Esophagus (tissue), 2 donors: ENCODE data around the gene DENND5A. TPM values are rescaled to one million over a fixed set of nuclear protein-coding genes. Genes with fewer than 3 reads are reported as not detected.

Experiments
- H3K27ac ChIP-seq, 2 donors: one replicate each; pipeline ENCODE4 v1.5.1; 2013; ENCODE audit warnings: low read depth in 2 of 2, mild to moderate bottlenecking in 2 of 2, inconsistent platforms in 1 of 2, low read length in 1 of 2, moderate library complexity in 1 of 2
- H3K27me3 ChIP-seq, 2 donors: one replicate each; pipeline ENCODE4 v1.6.1; 2013; ENCODE audit warnings: low read length in 2 of 2, control low read depth in 1 of 2, mild to moderate bottlenecking in 1 of 2; ENCODE audit not compliant: insufficient read depth in 2 of 2, control insufficient read depth in 1 of 2
- H3K36me3 ChIP-seq, 2 donors: one replicate each; pipeline ENCODE4 v1.6.1; 2013; ENCODE audit warnings: low read length in 1 of 2; ENCODE audit not compliant: control insufficient read depth in 2 of 2, insufficient read depth in 2 of 2
- H3K4me1 ChIP-seq, 2 donors: one replicate each; pipeline ENCODE4 v1.6.1; 2013; ENCODE audit warnings: low read length in 1 of 2; ENCODE audit not compliant: control insufficient read depth in 2 of 2, insufficient read depth in 2 of 2
- H3K4me3 ChIP-seq, 2 donors: one replicate each; pipeline ENCODE4 v1.5.1; 2013; ENCODE audit warnings: low read length in 2 of 2, mild to moderate bottlenecking in 2 of 2, low read depth in 1 of 2, moderate library complexity in 1 of 2
- H3K9me3 ChIP-seq, 2 donors: one replicate each; pipeline ENCODE4 v1.6.1; 2013; ENCODE audit warnings: mild to moderate bottlenecking in 2 of 2, low read depth in 1 of 2, low read length in 1 of 2, moderate library complexity in 1 of 2; ENCODE audit not compliant: control insufficient read depth in 2 of 2, insufficient read depth in 1 of 2
- WGBS, 2 donors: extraction: QIAGEN DNeasy Blood & Tissue Kit; methylation state at CpG; one replicate each; pipeline ENCODE4 v1.1.7; 2013; 5-methylcytosine and 5-hydroxymethylcytosine counted together
- polyA plus RNA-seq, 2 donors: library from polyadenylated mRNA; stranded (reverse); fragments of 200-250 nt; gene quantifications; one replicate each; pipeline ENCODE4 v1.2.3, GENCODE V29; 2013
- donor health status: healthy with polysubstance abuse.
- donor health status: Bipolar disorder and iron deficiency.

The DENND5A gene
- polyA plus RNA-seq, 2 donors, result 6.9 to 15.4 TPM

DNA sequence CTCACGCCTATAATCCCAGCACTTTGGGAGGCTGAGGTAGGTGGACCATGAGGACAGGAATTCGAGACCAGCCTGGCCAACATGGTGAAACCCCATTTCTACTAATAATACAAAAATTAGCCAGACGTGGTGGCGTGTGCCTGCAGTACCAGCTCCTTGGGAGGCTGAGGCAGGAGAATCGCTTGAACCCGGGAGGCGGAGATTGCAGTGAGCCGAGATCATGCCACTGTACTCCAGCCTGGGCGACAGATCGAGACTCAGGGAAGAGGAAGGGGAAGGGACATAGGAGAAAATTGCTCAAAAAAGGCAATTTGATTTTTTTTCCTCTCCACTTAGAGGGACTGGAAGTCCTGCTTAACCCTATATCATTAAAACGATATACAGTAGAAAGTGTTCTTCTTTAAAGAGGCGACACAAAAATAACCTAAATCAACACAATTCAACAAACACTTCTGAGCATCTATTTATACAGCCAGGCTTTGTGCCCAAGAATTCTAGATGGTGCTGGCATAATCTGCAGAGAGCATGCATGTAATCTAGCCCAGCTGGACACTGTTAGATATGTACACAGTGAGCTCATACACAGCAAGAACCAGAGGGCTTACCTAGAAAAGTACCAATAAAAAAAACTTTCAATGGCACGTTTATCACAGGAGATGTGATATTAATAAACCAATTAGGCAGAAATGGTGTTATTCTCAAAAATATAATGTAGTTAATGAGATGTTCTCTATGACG lies 20.9 kb upstream of the DENND5A start:
- peaks cover 0 to 3% of the 10 kb centered on the region in 2 donors for H3K36me3 ChIP-seq
- H3K4me1 ChIP-seq, result no peaks in the 10 kb centered on the region
- H3K27me3 ChIP-seq, result no peaks in the 10 kb centered on the region
- 91 to 93% methylated on average over 14 of the region's 14 CpGs for WGBS, 2 donors
- H3K4me3 ChIP-seq, result no peak overlapping the region
- H3K9me3 ChIP-seq, result no peaks in the 10 kb centered on the region
- no peak overlapping the region for H3K27ac ChIP-seq

DNA sequence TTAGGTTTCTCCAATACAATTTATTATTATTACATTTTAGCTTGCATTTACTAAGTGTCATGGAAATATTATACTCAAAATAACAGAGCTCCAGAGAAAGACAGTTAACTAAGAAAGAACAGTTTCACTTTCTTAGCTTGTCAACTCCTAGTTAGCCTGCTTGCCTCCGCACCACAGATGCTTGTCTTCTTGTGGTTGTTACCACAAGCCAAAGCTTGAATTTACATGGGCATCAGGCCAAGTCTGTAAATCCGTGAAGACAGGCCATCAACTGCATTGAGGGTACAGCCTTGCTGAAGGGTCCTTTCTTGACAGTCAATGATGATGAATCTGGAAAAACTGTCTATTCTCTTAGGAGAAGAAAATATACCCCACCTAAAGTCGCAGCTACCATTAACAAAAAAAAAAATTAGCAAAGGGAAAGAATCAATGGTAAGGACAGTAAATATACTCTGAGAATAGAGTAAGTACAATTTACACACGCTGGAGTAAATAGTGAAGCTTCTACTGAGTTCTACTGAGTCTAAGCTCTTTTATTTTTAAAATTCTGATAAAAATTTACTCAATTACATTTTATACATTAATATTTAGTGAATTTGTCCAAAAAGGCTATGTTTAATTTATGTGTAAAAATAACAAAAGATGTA lies 15.6 kb upstream of the DENND5A start:
- Histone ChIP-seq H3K9me3 (no peaks in the 10 kb centered on the region), H3K36me3 (no peaks in the 10 kb centered on the region), H3K4me1 (no peaks in the 10 kb centered on the region), H3K27ac (no peak overlapping the region), H3K27me3 (no peaks in the 10 kb centered on the region), H3K4me3 (no peak overlapping the region)
- 40 to 45% methylated on average over 4 of the region's 4 CpGs for WGBS, 2 donors

DNA sequence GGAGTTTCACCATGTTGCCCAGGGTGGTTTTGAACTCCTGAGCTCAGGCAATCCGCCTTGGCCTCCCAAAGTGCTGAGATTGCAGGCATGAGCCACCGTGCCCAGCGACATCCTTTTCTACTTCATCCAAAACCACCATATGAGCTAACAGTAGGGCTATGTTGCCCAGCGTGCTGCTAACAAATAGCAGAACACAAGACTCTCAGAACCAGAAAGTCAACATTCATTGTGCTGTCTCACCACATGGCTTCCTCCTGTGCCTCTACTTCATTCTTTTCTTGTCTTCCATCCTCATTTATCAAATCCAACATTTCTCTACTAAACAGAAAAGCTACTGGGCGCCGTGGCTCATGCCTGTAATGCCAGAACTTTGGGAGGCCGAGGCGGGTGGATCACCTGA lies 12.0 kb upstream of the DENND5A start:
- Histone ChIP-seq H3K4me3 (no peak overlapping the region), H3K36me3 (no peaks in the 10 kb centered on the region), H3K27ac (no peak overlapping the region), H3K9me3 (no peaks in the 10 kb centered on the region), H3K4me1 (no peaks in the 10 kb centered on the region), H3K27me3 (no peaks in the 10 kb centered on the region)
- 90 to 91% methylated on average over 8 of the region's 8 CpGs for WGBS, 2 donors

DNA sequence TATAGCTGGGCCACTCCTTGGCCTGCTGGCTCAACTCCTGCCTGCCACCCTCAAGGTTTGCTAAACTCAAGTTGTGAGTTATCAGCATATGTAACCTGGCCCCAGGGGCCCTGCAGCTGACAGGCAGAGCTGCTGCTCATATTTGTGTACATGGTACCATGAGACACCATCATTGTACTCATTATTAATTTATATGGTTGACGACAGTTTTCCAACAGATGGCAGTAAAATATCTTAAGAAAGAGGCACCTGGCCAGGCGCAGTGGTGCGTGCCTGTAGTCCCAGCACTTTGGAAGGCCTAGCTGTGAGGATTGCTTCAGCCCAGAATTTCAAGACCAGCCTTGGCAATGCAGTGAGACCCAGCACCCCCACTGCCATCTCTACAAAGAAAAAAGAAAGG lies 11.4 kb upstream of the DENND5A start:
- 85 to 91% methylated on average over 3 of the region's 3 CpGs for WGBS, 2 donors
- no peaks in the 10 kb centered on the region for H3K27me3 ChIP-seq
- no peaks in the 10 kb centered on the region for H3K4me1 ChIP-seq
- H3K9me3 ChIP-seq, result no peaks in the 10 kb centered on the region
- no peak overlapping the region for H3K27ac ChIP-seq
- no peaks in the 10 kb centered on the region for H3K36me3 ChIP-seq
- no peak overlapping the region for H3K4me3 ChIP-seq

DNA sequence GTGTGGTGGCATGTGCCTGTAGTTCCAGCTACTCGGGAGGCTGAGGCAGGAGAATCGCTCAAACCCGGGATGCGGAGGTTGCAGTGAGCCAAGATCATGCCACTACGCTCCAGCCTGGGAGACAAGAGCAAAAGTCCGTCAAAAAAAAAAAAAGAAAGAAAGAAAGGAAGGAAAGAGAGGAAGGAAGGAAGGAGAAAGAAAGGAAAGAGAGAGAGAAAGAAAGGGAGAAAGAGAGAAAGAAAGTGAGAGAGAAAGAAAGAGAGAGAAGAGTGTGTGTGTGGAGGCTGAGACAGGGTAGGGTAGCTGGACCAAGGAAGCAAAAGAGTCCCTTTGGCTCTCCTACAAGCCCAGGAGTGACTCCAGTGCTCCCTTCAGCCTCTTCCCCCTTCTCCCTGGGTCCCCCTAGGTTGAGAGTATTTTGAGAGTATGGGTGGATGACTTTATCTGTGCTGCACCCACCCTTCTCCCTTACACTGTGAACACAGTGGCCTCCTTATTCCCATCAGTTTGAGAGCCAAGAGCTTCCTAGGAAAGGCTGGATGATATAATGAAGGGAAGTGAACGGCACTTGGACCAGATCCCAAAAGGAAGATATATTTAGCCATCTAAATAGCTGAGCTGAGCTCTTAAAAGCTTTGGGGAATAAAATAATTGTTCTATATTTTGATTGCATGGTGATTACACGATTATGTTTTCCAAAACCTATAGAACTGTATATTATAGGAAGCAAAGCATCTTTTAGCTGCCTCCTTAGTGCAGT lies 9.5 kb upstream of the DENND5A start:
- WGBS, 2 donors, result 70 to 78% methylated on average over 8 of the region's 8 CpGs
- Histone ChIP-seq H3K4me3 (no peak overlapping the region), H3K27me3 (no peaks in the 10 kb centered on the region), H3K4me1 (no peaks in the 10 kb centered on the region), H3K9me3 (no peaks in the 10 kb centered on the region), H3K36me3 (no peaks in the 10 kb centered on the region), H3K27ac (no peak overlapping the region)

DNA sequence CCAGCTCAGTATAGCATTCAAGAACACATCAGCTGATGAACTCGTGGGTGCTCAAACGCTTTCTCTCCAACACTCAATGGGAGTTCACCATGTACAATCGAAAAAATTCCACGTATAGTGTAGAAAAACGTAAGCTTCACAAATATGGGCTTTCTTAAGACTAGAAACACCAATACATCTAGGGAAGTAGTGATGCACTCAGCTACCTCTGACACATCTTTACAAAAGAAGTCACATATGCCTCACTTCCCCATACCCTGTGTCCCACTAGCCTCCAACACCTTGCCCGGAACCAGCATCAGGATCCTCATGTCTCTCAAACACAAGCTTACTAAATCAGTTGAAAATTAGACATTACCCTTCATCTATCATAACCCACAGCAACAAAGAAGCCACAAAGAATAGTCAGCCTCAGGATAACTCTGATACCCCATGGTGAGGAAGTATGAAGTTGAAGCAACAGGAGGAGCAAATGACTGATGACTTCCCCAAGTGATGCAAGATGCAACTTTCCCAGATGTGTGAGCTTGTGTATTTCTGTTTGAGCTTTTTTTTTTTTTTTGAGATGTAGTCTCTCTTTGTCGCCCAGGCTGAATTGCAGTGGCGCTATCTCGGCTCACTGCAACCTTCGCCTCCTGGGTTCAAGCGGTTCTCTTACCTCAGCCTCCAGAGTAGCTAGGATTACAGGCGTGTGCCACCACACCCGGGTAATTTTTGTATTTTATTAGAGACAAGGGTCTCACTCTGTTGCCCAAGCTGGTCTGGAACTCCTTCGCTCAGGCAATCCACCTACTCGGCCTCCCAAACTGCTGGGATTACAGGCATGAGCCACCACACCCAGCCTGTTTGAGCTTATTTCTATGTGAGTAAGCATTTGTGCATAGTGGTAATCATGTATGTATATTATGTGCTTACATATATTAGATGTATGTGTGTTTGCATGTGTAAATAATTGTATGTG lies 8.5 kb upstream of the DENND5A start:
- no peak overlapping the region for H3K27ac ChIP-seq
- H3K27me3 ChIP-seq, result no peaks in the 10 kb centered on the region
- no peak overlapping the region for H3K4me3 ChIP-seq
- H3K36me3 ChIP-seq, result no peaks in the 10 kb centered on the region
- no peaks in the 10 kb centered on the region for H3K9me3 ChIP-seq
- H3K4me1 ChIP-seq, result no peaks in the 10 kb centered on the region
- WGBS, 2 donors, result 89 to 92% methylated on average over 15 of the region's 15 CpGs

DNA sequence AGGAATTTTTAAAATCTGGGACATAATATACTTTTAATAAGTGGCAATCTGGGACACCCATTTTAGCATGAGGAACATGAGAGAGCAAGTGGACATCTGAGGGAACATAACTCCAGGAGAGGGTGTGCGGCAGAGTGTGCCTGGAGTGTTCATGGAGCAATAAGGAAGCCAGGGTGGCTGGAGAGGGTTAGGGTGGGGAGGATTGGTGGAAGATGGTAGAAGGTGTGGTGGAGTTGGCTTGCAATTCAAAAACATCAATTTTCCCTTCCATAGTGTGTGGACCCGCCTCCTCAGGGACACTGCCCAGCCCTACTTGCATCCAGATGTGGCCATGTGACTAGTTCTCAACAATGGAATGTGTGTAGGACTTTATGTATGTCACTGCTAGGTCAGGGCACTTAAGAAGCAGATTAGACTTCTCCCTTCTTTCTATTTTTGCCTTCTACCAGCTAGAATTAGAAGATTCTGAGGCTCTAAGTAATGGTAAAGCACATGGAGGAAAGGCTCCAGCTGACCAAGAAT lies 4.4 kb upstream of the DENND5A start:
- 91 to 96% methylated on average over 2 of the region's 2 CpGs for WGBS, 2 donors

DNA sequence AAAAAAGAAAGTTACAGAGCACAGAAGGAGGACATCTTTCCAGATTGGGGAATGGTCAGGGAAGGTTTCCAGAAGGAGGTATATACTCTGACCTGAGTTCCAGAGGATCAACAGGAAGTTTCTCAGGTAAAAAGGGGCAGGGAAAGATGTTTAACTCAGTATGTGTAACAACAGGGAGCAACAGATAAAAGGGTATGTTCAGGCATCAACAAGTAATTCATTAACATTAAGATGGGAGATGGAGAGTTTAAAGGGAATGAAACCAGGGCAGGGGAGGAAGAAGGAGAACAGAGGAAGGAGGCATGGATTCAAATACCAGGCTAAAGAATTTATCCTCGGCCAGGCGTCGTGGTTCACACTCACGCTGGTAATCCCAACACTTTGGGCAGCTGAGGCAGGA lies 2.5 kb upstream of the DENND5A start:
- 87 to 93% methylated on average over 4 of the region's 4 CpGs for WGBS, 2 donors
- no peak overlapping the region for H3K4me3 ChIP-seq

More for the DNA sequence above, 4.4 kb upstream of the DENND5A start:
- H3K36me3 ChIP-seq, result no peaks in the 10 kb centered on the region
- H3K4me3 ChIP-seq, result no peak overlapping the region
- no peaks in the 10 kb centered on the region for H3K9me3 ChIP-seq
- H3K27ac ChIP-seq, result no peak overlapping the region
- no peaks in the 10 kb centered on the region for H3K4me1 ChIP-seq
- no peaks in the 10 kb centered on the region for H3K27me3 ChIP-seq

DNA sequence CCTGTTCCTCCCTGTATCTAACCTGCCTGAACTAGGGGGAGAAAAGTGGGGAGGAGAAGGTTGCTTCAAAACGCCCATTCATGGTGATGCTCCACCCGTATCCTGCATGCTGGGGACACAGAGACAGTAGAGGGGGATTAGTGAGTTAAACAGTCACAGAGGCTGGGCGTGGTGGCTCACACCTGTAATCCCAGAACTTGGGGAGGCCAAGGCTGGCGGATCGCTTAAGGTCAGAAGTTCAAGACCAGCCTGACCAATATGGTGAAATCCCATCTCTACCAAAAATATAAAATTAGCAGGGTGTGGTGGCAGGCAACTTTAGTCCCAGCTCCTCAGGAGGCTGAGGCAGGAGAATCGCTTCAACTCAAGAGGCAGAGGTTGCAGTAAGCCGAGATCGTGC lies 1.8 kb upstream of the DENND5A start:
- WGBS, 2 donors, result 89 to 91% methylated on average over 8 of the region's 8 CpGs
- Histone ChIP-seq H3K27ac (no peak overlapping the region), H3K4me1 (no peaks in the 10 kb centered on the region), H3K4me3 (no peak overlapping the region), H3K36me3 (no peaks in the 10 kb centered on the region), H3K9me3 (no peaks in the 10 kb centered on the region), H3K27me3 (no peaks in the 10 kb centered on the region)

More for the DNA sequence above, 2.5 kb upstream of the DENND5A start:
- Histone ChIP-seq H3K27me3 (no peaks in the 10 kb centered on the region), H3K27ac (no peak overlapping the region), H3K36me3 (no peaks in the 10 kb centered on the region), H3K4me1 (no peaks in the 10 kb centered on the region), H3K9me3 (no peaks in the 10 kb centered on the region)
